GM12878 (cell line): ENCODE data around the gene PRKCZ. TPM values are rescaled to one million over a fixed set of nuclear protein-coding genes. Genes with fewer than 3 reads are reported as not detected.

Experiments used
- ATAC-seq: fragments of 200-7000 bp; cut with Tn5 transposase; 3 replicates; pipeline ENCODE4 v1.9.1; 2020; ENCODE audit warnings: mild to moderate bottlenecking, moderate library complexity
- BruUV-seq: library from RNA; stranded (reverse); fragments of 400-500 nt; replicated peaks from 2 replicates; lab custom pipeline; 2021; lab: Mats Ljungman, UMichigan
- CTCF ChIA-PET: fragments of 300-600 bp; sonication (Branson Sonifier 250); formaldehyde crosslinking; extraction: SDS; loops from one replicate; lab custom pipeline; 2021; ENCODE audit warnings: inconsistent platforms; lab: Yijun Ruan, JAX
- POLR2A ChIA-PET: fragments of 350-600 bp; formaldehyde crosslinking; extraction: SDS; loops from one replicate; lab custom pipeline; 2021; ENCODE audit warnings: inconsistent platforms; lab: Charles Lee
- RAD21 ChIA-PET: fragments of 300-600 bp; sonication (Branson Sonifier 250); formaldehyde crosslinking; loops from one replicate; lab custom pipeline; 2023; ENCODE audit warnings: antibody characterized with exemption; ENCODE audit not compliant: unreplicated experiment; lab: Charles Lee
- SMC1A ChIA-PET: fragments of 300-600 bp; sonication (Branson Sonifier 250); formaldehyde crosslinking; loops from one replicate; lab custom pipeline; 2023; ENCODE audit not compliant: unreplicated experiment, uncharacterized antibody; lab: Charles Lee
- DNase-seq: peaks from one replicate; pipeline ENCODE4 v3.0.0-alpha.2; 2011; ENCODE audit warnings: low read depth, low spot score
- FAIRE-seq: peaks from 3 replicates; lab custom pipeline; 2011; peaks lifted over from hg19 to GRCh38; lab: Jason Lieb, UNC
- H2AFZ ChIP-seq: 2 replicates; pipeline ENCODE4 v1.6.0; 2011; ENCODE audit warnings: low read depth, low read length, control low read depth; ENCODE audit not compliant: control insufficient read depth
- H3K27ac ChIP-seq: 2 replicates; pipeline ENCODE4 v1.5.1; 2011; ENCODE audit warnings: control low read depth; ENCODE audit not compliant: control insufficient read depth, insufficient read depth
- H3K27me3 ChIP-seq, 2 experiments: replicated peaks in 1 of 2; 2 replicates each; pipeline versions ENCODE4 v1.6.0 to v1.6.1; 2011; ENCODE audit warnings: low read length in 1 of 2; ENCODE audit not compliant: control insufficient read depth in 2 of 2, insufficient read depth in 2 of 2
- H3K36me3 ChIP-seq, 2 experiments: 2 replicates each; pipeline ENCODE4 v1.5.1; 2011; ENCODE audit warnings: low read length in 1 of 2; ENCODE audit not compliant: control insufficient read depth in 2 of 2, insufficient read depth in 2 of 2
- H3K4me1 ChIP-seq: 2 replicates; pipeline ENCODE4 v1.6.1; 2011; ENCODE audit warnings: mild to moderate bottlenecking, low read length, moderate library complexity, mixed read lengths; ENCODE audit not compliant: control insufficient read depth, insufficient read depth
- H3K4me2 ChIP-seq: 2 replicates; pipeline ENCODE4 v1.6.0; 2011; ENCODE audit warnings: control low read depth; ENCODE audit not compliant: control insufficient read depth, insufficient read depth
- H3K4me3 ChIP-seq: fragments of 200-600 bp; sonication (generic); 2 replicates; pipeline ENCODE4 v1.5.1; 2016
- H3K79me2 ChIP-seq: 2 replicates; pipeline ENCODE4 v1.6.0; 2011; ENCODE audit warnings: low read length; ENCODE audit not compliant: control insufficient read depth, insufficient read depth
- H3K9ac ChIP-seq: 2 replicates; pipeline ENCODE4 v1.8.0; 2011; ENCODE audit warnings: low read length, control low read depth, mixed read lengths; ENCODE audit not compliant: control insufficient read depth, insufficient read depth
- H3K9me3 ChIP-seq: replicated peaks from 3 replicates; pipeline ENCODE4 v1.5.1; 2011; ENCODE audit warnings: mild to moderate bottlenecking, low read length; ENCODE audit not compliant: control insufficient read depth, insufficient read depth
- H4K20me1 ChIP-seq: 2 replicates; pipeline ENCODE4 v1.6.0; 2011; ENCODE audit not compliant: control insufficient read depth, insufficient read depth
- BRCA1 ChIP-seq: IDR thresholded peaks from 2 replicates; pipeline ENCODE4 v1.6.1; 2011; ENCODE audit warnings: low read depth, low read length, improper control_type of control experiment
- FOXM1 ChIP-seq: IDR thresholded peaks from 2 replicates; pipeline ENCODE4 v1.6.1; 2012; ENCODE audit warnings: low read depth, mild to moderate bottlenecking, inconsistent platforms, low read length, moderate library complexity
- JUND ChIP-seq: IDR thresholded peaks from 2 replicates; pipeline ENCODE4 v1.6.1; 2012; ENCODE audit warnings: low read depth, mild to moderate bottlenecking, low read length, improper control_type of control experiment, moderate library complexity
- TCF12 ChIP-seq: IDR thresholded peaks from 2 replicates; pipeline ENCODE4 v1.6.1; 2011; ENCODE audit warnings: low read depth, mild to moderate bottlenecking, low read length
- ZBED1 ChIP-seq: IDR thresholded peaks from 2 replicates; pipeline ENCODE4 v1.6.1; 2016; ENCODE audit warnings: borderline replicate concordance
- ZNF274 ChIP-seq: IDR thresholded peaks from one replicate; pipeline ENCODE4 v1.8.0; 2011; ENCODE audit not compliant: insufficient read length, insufficient read depth
- WGBS: methylation state at CpG from one replicate; pipeline ENCODE4 v1.1.6; 2016; ENCODE audit warnings: low lambda C conversion rate; ENCODE audit not compliant: insufficient replicate concordance, insufficient coverage; ENCODE audit errors: missing lambda C conversion rate; 5-methylcytosine and 5-hydroxymethylcytosine counted together
- in situ Hi-C: fragments of 300-500 bp; cut with MboI; formaldehyde crosslinking; loops from 9 replicates; pipeline ENCODE4 v1.14.3; 2018; ENCODE audit warnings: mixed read lengths
- intact Hi-C: fragments of 100-400 bp; cut with micrococcal nuclease; formaldehyde crosslinking; loops from one replicate; pipeline ENCODE4 v1.14.2; 2022; ENCODE audit not compliant: unreplicated experiment
- polyA plus RNA-seq, 11 experiments: library from polyadenylated mRNA; depleted of rRNA in 4 of 11; unstranded in 6 of 11; stranded (reverse) in 5 of 11; fragments of >200 nt; fragmentation: Nextera tagmentation in 4 of 11; fragmentation: Illumina TruSeq in 1 of 11; extraction: Ambion mirVana in 4 of 11; extraction: Trizol in 1 of 11; gene quantifications; 1 replicate in 1 of 11; 2 replicates in 10 of 11; pipeline versions ENCODE4 v1.2.1 to v1.2.3, GENCODE V29; 2011 to 2016; ENCODE audit warnings: inconsistent platforms in 2 of 11, missing spikeins in 2 of 11, low read depth in 1 of 11
- total RNA-seq, 4 experiments: library from RNA; depleted of rRNA in 3 of 4; stranded (reverse); fragments of >200 nt in 3 of 4; fragmentation: Illumina TruSeq in 1 of 4; extraction: Trizol in 1 of 4; gene quantifications; 2 replicates each; pipeline versions ENCODE4 v1.2.1 to v1.2.3, GENCODE V29; 2013 to 2021
- TF ChIP-seq, protein P1 (sequence below): fragments of 450-650 bp; IDR thresholded peaks from 2 replicates; pipeline ENCODE4 v1.6.1; 2017; ENCODE audit warnings: low read depth, mild to moderate bottlenecking, moderate library complexity

The PRKCZ gene
- total and polyA plus RNA-seq, 10 of the 15 experiments (the other 5 are each of a cell fraction or from before 2014, with no cell fraction given): 0.05 to 1.9 (median 0.64) TPM; not detected in 1

DNA sequence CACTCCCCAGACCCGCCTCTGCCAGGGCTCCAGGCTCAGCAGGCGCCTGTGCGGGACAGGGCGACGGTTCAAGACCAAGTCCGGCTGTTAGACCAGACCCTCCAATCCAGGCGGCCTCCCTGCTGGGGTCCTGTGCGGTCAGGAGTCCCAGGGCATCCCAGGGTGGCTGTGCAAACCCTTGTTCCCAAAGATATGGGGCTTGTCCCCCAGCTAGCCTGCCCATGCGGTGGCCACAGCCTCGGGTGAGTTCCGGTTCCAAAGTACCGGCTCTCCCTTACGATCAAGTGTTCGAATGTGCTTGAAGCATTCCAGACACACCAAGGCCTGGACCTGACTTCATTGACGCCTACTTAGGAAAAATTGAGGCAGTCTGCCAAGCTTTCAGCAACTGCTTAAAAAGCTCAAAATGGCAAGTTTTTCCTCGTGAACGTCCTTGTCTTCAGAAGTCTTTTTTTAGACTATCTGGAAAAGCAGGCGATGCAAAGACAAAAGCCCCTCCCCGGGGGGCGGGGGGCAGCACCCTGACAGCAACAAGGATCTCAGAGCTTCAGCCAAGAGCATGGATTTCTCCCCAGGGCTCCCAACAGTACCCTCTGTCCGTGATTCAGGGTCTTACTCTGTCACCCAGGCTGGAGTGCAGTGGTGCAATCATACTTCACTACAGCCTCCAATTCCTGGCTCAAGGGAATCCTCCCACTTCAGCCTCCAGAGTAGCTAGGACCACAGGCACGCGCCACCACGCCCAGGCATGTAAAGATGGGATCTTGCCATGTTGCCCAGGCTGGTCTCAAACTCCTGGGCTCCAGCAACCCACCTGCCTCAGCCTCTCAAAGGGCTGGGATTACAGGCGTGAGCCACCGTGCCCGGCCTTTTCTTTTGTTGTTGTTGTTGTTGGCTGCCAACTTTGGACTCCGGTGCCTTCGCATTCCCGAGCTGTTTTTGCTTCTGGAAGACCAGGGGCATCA, 142.1 kb downstream of the PRKCZ start:
- WGBS: 88% methylated on average over 30 of the region's 30 CpGs
- no peak for FAIRE-seq
- no peaks in the 10 kb centered on the region for H3K27me3 ChIP-seq
- no peak overlapping the region for H3K9ac ChIP-seq
- in situ Hi-C loops (loop anchor here (5.0 to 10.0 kb wide), 2 partner anchors 195 to 1232 kb away; no protein-coding TSS in a partner anchor), intact Hi-C loops (no loop called here)
- peak overlapping the region; percentile 55; the same call in 1 of the 2 replicates for H3K4me2 ChIP-seq
- SMC1A ChIA-PET: no interaction called here
- no peak for DNase-seq
- peaks cover 5% of the 10 kb centered on the region for H3K4me1 ChIP-seq
- no peak overlapping the region for H3K4me3 ChIP-seq
- no peak overlapping the region for H2AFZ ChIP-seq
- TSS peak; percentile 55 for BruUV-seq
- CTCF ChIA-PET: interaction anchor here (2.1 kb wide), 1 partner anchor 190 kb away, joined by 7 read pairs; no protein-coding TSS in a partner anchor
- H3K79me2 ChIP-seq: peaks cover 1% of the 10 kb centered on the region
- no peak for ATAC-seq
- H4K20me1 ChIP-seq: no peaks in the 10 kb centered on the region
- RAD21 ChIA-PET: interaction anchor here (0.9 kb wide), 1 partner anchor 190 kb away, joined by 3 read pairs; no protein-coding TSS in a partner anchor
- no peak for TF ChIP-seq ZBED1
- no peak for TF ChIP-seq ZNF274
- TF ChIP-seq BRCA1: no peak
- TF ChIP-seq, protein P1, sequence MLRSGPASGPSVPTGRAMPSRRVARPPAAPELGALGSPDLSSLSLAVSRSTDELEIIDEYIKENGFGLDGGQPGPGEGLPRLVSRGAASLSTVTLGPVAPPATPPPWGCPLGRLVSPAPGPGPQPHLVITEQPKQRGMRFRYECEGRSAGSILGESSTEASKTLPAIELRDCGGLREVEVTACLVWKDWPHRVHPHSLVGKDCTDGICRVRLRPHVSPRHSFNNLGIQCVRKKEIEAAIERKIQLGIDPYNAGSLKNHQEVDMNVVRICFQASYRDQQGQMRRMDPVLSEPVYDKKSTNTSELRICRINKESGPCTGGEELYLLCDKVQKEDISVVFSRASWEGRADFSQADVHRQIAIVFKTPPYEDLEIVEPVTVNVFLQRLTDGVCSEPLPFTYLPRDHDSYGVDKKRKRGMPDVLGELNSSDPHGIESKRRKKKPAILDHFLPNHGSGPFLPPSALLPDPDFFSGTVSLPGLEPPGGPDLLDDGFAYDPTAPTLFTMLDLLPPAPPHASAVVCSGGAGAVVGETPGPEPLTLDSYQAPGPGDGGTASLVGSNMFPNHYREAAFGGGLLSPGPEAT: no peak
- no peak for TF ChIP-seq FOXM1
- no peak for TF ChIP-seq TCF12
- no peak for TF ChIP-seq JUND
- no peak overlapping the region for H3K27ac ChIP-seq
- no peaks in the 10 kb centered on the region; a peak in 1 of 4 replicates for H3K36me3 ChIP-seq
- POLR2A ChIA-PET: no interaction called here
- no peaks in the 10 kb centered on the region for H3K9me3 ChIP-seq
